Activated naive CD4-positive, alpha-beta T cell treated with anti-CD3 and anti-CD28 coated beads, Interleukin-2, amount 50 U/mL, for 16 hours (primary cell): ENCODE results near the gene ASAP2.
A peak's percentile ranks its signal among the peaks of the same experiment; 100 is the strongest.

Source experiments
- DNase-seq: peaks from one replicate; pipeline ENCODE4 v3.0.0-alpha.2; 2020

The ASAP2 gene

GRCh38 chr2:9410108-9410507, 203.5 kb downstream of the ASAP2 start:
- no peak for DNase-seq

- no peak for DNase-seq
These were observed 206.2 kb downstream of the ASAP2 start for GRCh38 chr2:9412781-9413180.

GRCh38 chr2:9415516-9416169, 209.0 kb downstream of the ASAP2 start:
- no peak for DNase-seq

- no peak for DNase-seq
These were observed 209.8 kb downstream of the ASAP2 start for GRCh38 chr2:9416267-9416961.

- no peak for DNase-seq
These were observed 210.3 kb downstream of the ASAP2 start for GRCh38 chr2:9416962-9417316.

GRCh38 chr2:9417725-9418124, 211.1 kb downstream of the ASAP2 start:
- DNase-seq = no peak

- no peak for DNase-seq
These were observed 212.1 kb downstream of the ASAP2 start for GRCh38 chr2:9418746-9419145.

- DNase-seq = no peak
These were observed 212.9 kb downstream of the ASAP2 start for GRCh38 chr2:9419541-9419940.

GRCh38 chr2:9420495-9420894, 213.9 kb downstream of the ASAP2 start:
- no peak for DNase-seq

- peak; percentile 45 for DNase-seq
These were observed 215.9 kb downstream of the ASAP2 start for GRCh38 chr2:9422321-9423099.

- DNase-seq = peak; percentile 97
These were observed 216.7 kb downstream of the ASAP2 start, which contains the start of the genes CPSF3 and ITGB1BP1 for GRCh38 chr2:9423100-9423921. Gene CPSF3, plus strand, starts transcription at chr2:9423654. Its CDS starts 120 bp downstream, at chr2:9423774. Gene ITGB1BP1, minus strand, starts transcription at chr2:9423528. Its CDS starts 4,831 bp downstream, at chr2:9418697.

- DNase-seq = peak; percentile 44
These were observed 217.3 kb downstream of the ASAP2 start for GRCh38 chr2:9423922-9424272.

- DNase-seq = no peak
These were observed 218.0 kb downstream of the ASAP2 start for GRCh38 chr2:9424447-9425164.

- DNase-seq = no peak
These were observed 222.5 kb downstream of the ASAP2 start for GRCh38 chr2:9428965-9429577.

- DNase-seq = no peak
These were observed 224.0 kb downstream of the ASAP2 start for GRCh38 chr2:9430316-9431293.

GRCh38 chr2:9434489-9434888, 227.9 kb downstream of the ASAP2 start:
- DNase-seq = no peak

- no peak for DNase-seq
These were observed 232.9 kb downstream of the ASAP2 start for GRCh38 chr2:9439536-9439935.

- DNase-seq = no peak
These were observed 233.6 kb downstream of the ASAP2 start for GRCh38 chr2:9440058-9440727.

GRCh38 chr2:9441556-9441955, 234.9 kb downstream of the ASAP2 start:
- DNase-seq = no peak

GRCh38 chr2:9443526-9443925, 236.9 kb downstream of the ASAP2 start:
- no peak for DNase-seq
